OCI-LY1 (cell line): Measurements from ENCODE around the gene WWOX.
A peak's percentile ranks its signal among the peaks of the same experiment; 100 is the strongest.

Source experiments
- H2AFZ ChIP-seq: fragments of 200-600 bp; sonication (generic), shearing (Covaris generic); 2 replicates; pipeline ENCODE4 v1.6.0; 2014; ENCODE audit warnings: antibody characterized with exemption, mild to moderate bottlenecking, low read length
- H3F3A ChIP-seq: fragments of 200-600 bp; sonication (generic), shearing (Covaris generic); 2 replicates; pipeline ENCODE4 v1.6.0; 2014; ENCODE audit warnings: mild to moderate bottlenecking, antibody characterized with exemption, low read length, moderate library complexity; ENCODE audit not compliant: insufficient read depth
- H3K27ac ChIP-seq: fragments of 200-600 bp; sonication (generic); 2 replicates; pipeline ENCODE4 v1.5.1; 2014; ENCODE audit warnings: low read length, mixed run types, mild to moderate bottlenecking, low read depth; ENCODE audit not compliant: poor library complexity, severe bottlenecking
- H3K27me3 ChIP-seq: fragments of 200-600 bp; sonication (generic); 2 replicates; pipeline ENCODE4 v1.6.0; 2014; ENCODE audit warnings: antibody characterized with exemption, mild to moderate bottlenecking, low read length, moderate library complexity; ENCODE audit not compliant: insufficient read depth
- H3K36me3 ChIP-seq: fragments of 200-600 bp; sonication (generic); 2 replicates; pipeline ENCODE4 v1.6.1; 2014; ENCODE audit warnings: mild to moderate bottlenecking, antibody characterized with exemption, low read length, moderate library complexity, mixed read lengths; ENCODE audit not compliant: insufficient read depth
- H3K4me1 ChIP-seq: fragments of 200-600 bp; sonication (generic); 2 replicates; pipeline ENCODE4 v1.5.1; 2014; ENCODE audit warnings: mild to moderate bottlenecking, low read length, moderate library complexity; ENCODE audit not compliant: insufficient read depth, severe bottlenecking
- H3K4me2 ChIP-seq: fragments of 200-600 bp; sonication (generic), shearing (Covaris generic); 2 replicates; pipeline ENCODE4 v1.6.1; 2014; ENCODE audit warnings: low read length
- H3K4me3 ChIP-seq: fragments of 200-600 bp; sonication (generic); 2 replicates; pipeline ENCODE4 v1.5.1; 2014; ENCODE audit warnings: low read length, low read depth, mild to moderate bottlenecking, mixed read lengths; ENCODE audit not compliant: poor library complexity, severe bottlenecking
- H3K79me2 ChIP-seq: fragments of 200-600 bp; shearing (Covaris generic); 2 replicates; pipeline ENCODE4 v1.6.1; 2016; ENCODE audit warnings: mixed run types, low read length, mixed read lengths; ENCODE audit not compliant: insufficient read depth
- H3K9ac ChIP-seq: fragments of 200-600 bp; sonication (generic), shearing (Covaris generic); 2 replicates; pipeline ENCODE4 v1.6.1; 2014; ENCODE audit warnings: mild to moderate bottlenecking, low read length, mixed read lengths
- H3K9me2 ChIP-seq: fragments of 200-600 bp; sonication (generic), shearing (Covaris generic); 2 replicates; pipeline ENCODE4 v1.6.1; 2014; ENCODE audit warnings: low read depth, mild to moderate bottlenecking, low read length, mixed read lengths
- H3K9me3 ChIP-seq: fragments of 200-600 bp; shearing (Covaris generic); 2 replicates; pipeline ENCODE4 v1.6.1; 2014; ENCODE audit warnings: low read length, mixed read lengths
- H4K20me1 ChIP-seq: fragments of 200-600 bp; sonication (generic), shearing (Covaris generic); 2 replicates; pipeline ENCODE4 v1.6.0; 2016; ENCODE audit warnings: mild to moderate bottlenecking, low read length; ENCODE audit not compliant: insufficient read depth
- EZH2 ChIP-seq: fragments of 200-600 bp; sonication (generic), shearing (Covaris generic); IDR thresholded peaks from 2 replicates; pipeline ENCODE4 v1.8.0; 2017; ENCODE audit warnings: borderline replicate concordance, mixed run types, mild to moderate bottlenecking, antibody characterized with exemption, low read length, moderate library complexity, mixed read lengths
- TF ChIP-seq, protein P1 (sequence below): fragments of 200-600 bp; sonication (generic), shearing (Covaris generic); IDR thresholded peaks from 2 replicates; pipeline ENCODE4 v1.5.1; 2017; ENCODE audit warnings: mild to moderate bottlenecking, antibody characterized with exemption, low read length, moderate library complexity, mixed read lengths

WWOX gene

DNA sequence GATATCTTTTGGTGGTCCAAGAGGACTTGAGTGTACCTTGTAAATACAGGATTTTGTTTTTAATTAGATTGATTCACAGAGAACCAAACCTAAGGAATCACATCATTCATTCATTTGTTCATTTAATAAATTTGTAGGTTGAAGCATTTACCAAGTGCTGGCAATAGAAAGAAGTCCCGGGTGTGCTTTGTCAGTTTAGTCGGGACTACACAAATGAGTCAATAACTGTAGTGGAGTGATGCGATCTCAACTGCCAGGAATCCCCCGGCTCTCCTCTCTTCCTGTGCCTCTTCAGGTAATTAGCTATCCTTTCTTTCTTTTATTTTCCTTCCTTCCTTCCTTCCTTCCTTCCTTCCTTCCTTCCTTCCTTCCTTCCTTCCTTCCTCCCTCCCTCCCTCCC lies 1.4 kb upstream of the WWOX start:
- Histone ChIP-seq H3K36me3 (no peaks in the 10 kb centered on the region), H4K20me1 (no peaks in the 10 kb centered on the region), H3K27ac (no peak overlapping the region), H3F3A (no peaks in the 10 kb centered on the region), H3K4me3 (no peak overlapping the region), H2AFZ (no peak overlapping the region), H3K4me2 (no peak overlapping the region), H3K9ac (no peak overlapping the region), H3K79me2 (no peaks in the 10 kb centered on the region), H3K27me3 (0 out of 2 replicates have a peak, but pooled peaks cover 3% of the 10 kb centered on the region), H3K9me3 (no peaks in the 10 kb centered on the region), H3K9me2 (no peaks in the 10 kb centered on the region), H3K4me1 (peaks cover 13% of the 10 kb centered on the region)
- TF ChIP-seq, protein P1, sequence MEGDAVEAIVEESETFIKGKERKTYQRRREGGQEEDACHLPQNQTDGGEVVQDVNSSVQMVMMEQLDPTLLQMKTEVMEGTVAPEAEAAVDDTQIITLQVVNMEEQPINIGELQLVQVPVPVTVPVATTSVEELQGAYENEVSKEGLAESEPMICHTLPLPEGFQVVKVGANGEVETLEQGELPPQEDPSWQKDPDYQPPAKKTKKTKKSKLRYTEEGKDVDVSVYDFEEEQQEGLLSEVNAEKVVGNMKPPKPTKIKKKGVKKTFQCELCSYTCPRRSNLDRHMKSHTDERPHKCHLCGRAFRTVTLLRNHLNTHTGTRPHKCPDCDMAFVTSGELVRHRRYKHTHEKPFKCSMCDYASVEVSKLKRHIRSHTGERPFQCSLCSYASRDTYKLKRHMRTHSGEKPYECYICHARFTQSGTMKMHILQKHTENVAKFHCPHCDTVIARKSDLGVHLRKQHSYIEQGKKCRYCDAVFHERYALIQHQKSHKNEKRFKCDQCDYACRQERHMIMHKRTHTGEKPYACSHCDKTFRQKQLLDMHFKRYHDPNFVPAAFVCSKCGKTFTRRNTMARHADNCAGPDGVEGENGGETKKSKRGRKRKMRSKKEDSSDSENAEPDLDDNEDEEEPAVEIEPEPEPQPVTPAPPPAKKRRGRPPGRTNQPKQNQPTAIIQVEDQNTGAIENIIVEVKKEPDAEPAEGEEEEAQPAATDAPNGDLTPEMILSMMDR, result no peak
- TF ChIP-seq EZH2, result no peak

DNA sequence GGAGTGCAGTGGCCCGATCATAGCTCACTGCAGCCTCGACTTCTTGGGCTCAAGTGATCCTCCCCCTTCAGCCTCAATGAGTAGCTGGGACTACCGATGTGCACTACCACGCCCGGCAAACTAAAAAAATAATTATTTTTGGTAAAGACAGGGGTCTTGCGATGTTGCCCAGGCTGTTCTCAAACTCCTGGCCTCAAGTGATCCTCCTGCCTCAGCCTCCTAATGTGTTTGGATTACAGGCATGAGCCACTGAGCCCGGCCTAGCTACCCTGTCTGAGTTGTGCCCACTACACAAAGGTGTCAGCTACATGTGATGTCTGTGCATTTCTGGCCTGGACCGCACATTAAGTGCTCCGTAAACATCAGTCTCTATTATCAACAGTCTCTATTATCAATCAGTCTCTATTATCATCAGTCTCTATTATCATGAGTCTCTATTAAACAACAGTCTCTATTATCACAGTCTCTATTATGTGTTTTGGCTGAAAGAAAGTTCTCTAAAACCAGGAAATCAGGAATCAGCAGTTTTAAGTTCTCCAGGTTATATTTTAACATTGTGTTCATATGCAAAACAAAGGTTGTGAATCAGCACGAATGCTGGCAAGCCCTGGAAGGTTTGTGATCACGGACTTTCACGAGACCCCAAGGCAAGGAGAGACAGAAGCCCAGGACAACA lies 721 bp upstream of the WWOX start:
- Histone ChIP-seq H3F3A (no peaks in the 10 kb centered on the region), H3K9me3 (no peaks in the 10 kb centered on the region), H3K27me3 (0 out of 2 replicates have a peak, but pooled peaks cover under 1% of the 10 kb centered on the region), H2AFZ (peak overlapping the region; percentile 31; the same call in 1 of the 2 replicates), H3K79me2 (no peaks in the 10 kb centered on the region), H3K4me2 (peak overlapping the region; percentile 74), H3K4me1 (peaks cover 13% of the 10 kb centered on the region), H4K20me1 (no peaks in the 10 kb centered on the region), H3K9me2 (no peaks in the 10 kb centered on the region), H3K27ac (peak overlapping the region; percentile 29), H3K9ac (peak overlapping the region; percentile 59), H3K4me3 (peak overlapping the region; percentile 74), H3K36me3 (no peaks in the 10 kb centered on the region)
- TF ChIP-seq, protein P1, result no peak

DNA sequence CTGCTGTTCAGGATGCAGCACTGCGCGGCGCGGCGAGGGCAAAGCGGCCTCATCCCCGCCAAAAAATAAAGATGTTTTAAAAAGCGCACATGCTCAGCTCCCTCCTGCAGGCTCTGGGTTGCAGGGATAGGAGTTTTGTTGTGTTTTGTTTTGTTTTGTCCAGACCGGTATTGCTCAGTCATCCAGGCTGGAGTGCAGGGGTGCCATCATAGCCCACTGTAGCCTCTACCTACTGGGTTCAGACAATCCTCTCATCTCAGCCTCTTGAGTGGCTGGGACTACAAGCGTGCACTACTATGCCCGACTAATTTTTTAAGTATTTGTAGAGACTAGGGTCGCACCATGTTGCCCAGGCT lies 636 bp downstream of the WWOX start:
- peaks cover 13% of the 10 kb centered on the region for H3K4me1 ChIP-seq
- no peaks in the 10 kb centered on the region for H3K9me2 ChIP-seq
- no peaks in the 10 kb centered on the region for H4K20me1 ChIP-seq
- H3K36me3 ChIP-seq, result no peaks in the 10 kb centered on the region
- peak overlapping the region; percentile 64 for H3K4me2 ChIP-seq
- H3K9ac ChIP-seq, result peak overlapping the region; percentile 67
- H2AFZ ChIP-seq, result no peak overlapping the region
- no peak overlapping the region for H3K27ac ChIP-seq
- no peaks in the 10 kb centered on the region for H3F3A ChIP-seq
- TF ChIP-seq, protein P1, result no peak
- no peak for TF ChIP-seq EZH2
- H3K79me2 ChIP-seq, result no peaks in the 10 kb centered on the region
- no peaks in the 10 kb centered on the region for H3K9me3 ChIP-seq
- peak overlapping the region; percentile 74 for H3K4me3 ChIP-seq
- H3K27me3 ChIP-seq, result no peaks in the 10 kb centered on the region
